Esophagus squamous epithelium (tissue), 5 donors: Measurements from ENCODE around the gene ADCK1. TPM values are rescaled to one million over a fixed set of nuclear protein-coding genes. Genes with fewer than 3 reads are reported as not detected.

ENCODE experiments used
- DNase-seq: peaks from one replicate; lab custom pipeline; 2025; lab: John Stamatoyannopoulos, UW
- H3K27ac ChIP-seq, 4 donors: fragments of 200-600 bp; sonication (generic); one replicate each; pipeline ENCODE4 v1.5.1; 2016 to 2019; ENCODE audit warnings: mild to moderate bottlenecking in 1 of 4
- H3K27me3 ChIP-seq, 4 donors: fragments of 200-600 bp; sonication (generic); 1 replicate in 3 of 4; 2 replicates in 1 of 4; pipeline versions ENCODE4 v1.5.1 to v1.6.0; 2017 to 2021; ENCODE audit warnings: antibody characterized with exemption in 1 of 4
- H3K36me3 ChIP-seq, 3 donors: fragments of 200-600 bp; sonication (generic); one replicate each; pipeline ENCODE4 v1.5.1; 2016 to 2019
- H3K4me1 ChIP-seq, 3 donors: fragments of 200-600 bp; sonication (generic); one replicate each; pipeline ENCODE4 v1.5.1; 2017 to 2019
- H3K4me3 ChIP-seq, 4 donors: fragments of 200-600 bp; sonication (generic); 1 replicate in 3 of 4; 2 replicates in 1 of 4; pipeline ENCODE4 v1.5.1; 2016 to 2019; ENCODE audit warnings: mild to moderate bottlenecking in 2 of 4, moderate library complexity in 1 of 4
- H3K9me3 ChIP-seq, 3 donors: fragments of 200-600 bp; sonication (generic); one replicate each; pipeline ENCODE4 v1.5.1; 2016 to 2019
- POLR2A ChIP-seq, 4 donors: fragments of 450-650 bp; IDR thresholded peaks; one replicate each; pipeline ENCODE4 v1.6.1; 2017; ENCODE audit warnings: antibody characterized with exemption in 4 of 4, mild to moderate bottlenecking in 4 of 4, moderate library complexity in 3 of 4
- WGBS, 2 donors: methylation state at CpG; one replicate each; pipeline ENCODE4 v1.1.5; 2018; 5-methylcytosine and 5-hydroxymethylcytosine counted together
- intact Hi-C: fragments of 100-400 bp; cut with DNase I; formaldehyde crosslinking; loops from one replicate; pipeline ENCODE4 v1.15.0; 2022
- total RNA-seq, 4 donors: library from RNA; depleted of rRNA; stranded (reverse); fragments of >200 nt; gene quantifications; one replicate each; pipeline ENCODE4 v1.1.0, GENCODE V29; 2016
- TF ChIP-seq, protein P1 (sequence below), 6 experiments: fragments of 450-650 bp in 4 of 6; fragments of 200-600 bp in 2 of 6; sonication (generic) in 2 of 6; IDR thresholded peaks; one replicate each; pipeline ENCODE4 v1.5.1; 2016 to 2019; ENCODE audit warnings: antibody characterized with exemption in 6 of 6, mild to moderate bottlenecking in 4 of 6, moderate library complexity in 4 of 6
- donor health status: DM: yes; HTN: yes; CAD: no.

ADCK1 gene
- total RNA-seq, 4 donors from 2014 or later: 3.6 to 5.4 (median 4.4) TPM

DNA sequence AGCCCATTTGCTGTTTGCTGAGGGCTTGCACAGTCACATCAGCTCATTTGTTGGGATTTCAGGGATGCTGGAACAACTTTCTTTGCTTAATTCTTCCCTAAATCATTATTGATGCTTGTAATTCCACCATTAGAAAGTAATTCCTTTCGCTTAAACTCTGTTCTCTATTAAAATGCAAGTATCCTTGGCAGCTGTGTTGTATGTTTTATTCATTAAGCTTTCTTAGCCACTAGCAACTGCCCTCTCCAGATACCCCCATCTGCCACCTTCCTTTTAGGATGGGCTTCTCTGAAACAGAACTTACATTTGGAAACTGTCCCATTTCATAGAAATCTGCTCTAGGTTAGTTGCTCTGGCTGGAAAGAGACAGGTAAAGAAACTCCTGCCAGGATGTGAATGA, 43.7 kb downstream of the ADCK1 start:
- Histone ChIP-seq H3K4me1 (no peaks in the 10 kb centered on the region), H3K9me3 (no peaks in the 10 kb centered on the region), H3K27ac (no peak overlapping the region), H3K27me3 (no peaks in the 10 kb centered on the region), H3K36me3 (no peaks in the 10 kb centered on the region), H3K4me3 (no peak overlapping the region)
- DNase-seq: no peak
- 88 to 93% methylated on average over 1 of the region's 1 CpG for WGBS, 2 donors
- TF ChIP-seq, protein P1, sequence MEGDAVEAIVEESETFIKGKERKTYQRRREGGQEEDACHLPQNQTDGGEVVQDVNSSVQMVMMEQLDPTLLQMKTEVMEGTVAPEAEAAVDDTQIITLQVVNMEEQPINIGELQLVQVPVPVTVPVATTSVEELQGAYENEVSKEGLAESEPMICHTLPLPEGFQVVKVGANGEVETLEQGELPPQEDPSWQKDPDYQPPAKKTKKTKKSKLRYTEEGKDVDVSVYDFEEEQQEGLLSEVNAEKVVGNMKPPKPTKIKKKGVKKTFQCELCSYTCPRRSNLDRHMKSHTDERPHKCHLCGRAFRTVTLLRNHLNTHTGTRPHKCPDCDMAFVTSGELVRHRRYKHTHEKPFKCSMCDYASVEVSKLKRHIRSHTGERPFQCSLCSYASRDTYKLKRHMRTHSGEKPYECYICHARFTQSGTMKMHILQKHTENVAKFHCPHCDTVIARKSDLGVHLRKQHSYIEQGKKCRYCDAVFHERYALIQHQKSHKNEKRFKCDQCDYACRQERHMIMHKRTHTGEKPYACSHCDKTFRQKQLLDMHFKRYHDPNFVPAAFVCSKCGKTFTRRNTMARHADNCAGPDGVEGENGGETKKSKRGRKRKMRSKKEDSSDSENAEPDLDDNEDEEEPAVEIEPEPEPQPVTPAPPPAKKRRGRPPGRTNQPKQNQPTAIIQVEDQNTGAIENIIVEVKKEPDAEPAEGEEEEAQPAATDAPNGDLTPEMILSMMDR (IDR thresholded peaks at IDR 0.05): no peak
- TF ChIP-seq POLR2A (IDR thresholded peaks at IDR 0.05): no peak
- intact Hi-C loops: no loop called here

DNA sequence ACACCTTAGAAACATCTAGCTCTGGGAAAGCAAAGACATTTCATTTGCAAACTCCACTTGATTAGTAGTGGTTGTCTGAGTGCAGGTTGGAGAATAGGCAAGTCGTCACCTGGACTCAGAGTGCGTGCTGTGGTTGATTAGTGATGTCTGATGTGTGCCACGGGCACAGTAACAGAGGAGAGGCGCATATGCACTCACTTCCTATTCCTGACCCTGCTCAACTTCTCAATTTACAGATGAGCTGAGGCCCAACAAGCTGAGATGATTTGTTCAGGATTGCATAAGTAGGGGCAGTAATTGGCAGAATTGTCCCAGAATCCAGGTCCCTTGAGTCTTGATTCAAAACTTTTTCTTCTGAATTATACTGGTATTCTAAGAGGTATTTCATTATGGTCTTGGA, 44.9 kb downstream of the ADCK1 start:
- WGBS, 2 donors: 52 to 67% methylated on average over 4 of the region's 4 CpGs
- intact Hi-C loops: no loop called here

DNA sequence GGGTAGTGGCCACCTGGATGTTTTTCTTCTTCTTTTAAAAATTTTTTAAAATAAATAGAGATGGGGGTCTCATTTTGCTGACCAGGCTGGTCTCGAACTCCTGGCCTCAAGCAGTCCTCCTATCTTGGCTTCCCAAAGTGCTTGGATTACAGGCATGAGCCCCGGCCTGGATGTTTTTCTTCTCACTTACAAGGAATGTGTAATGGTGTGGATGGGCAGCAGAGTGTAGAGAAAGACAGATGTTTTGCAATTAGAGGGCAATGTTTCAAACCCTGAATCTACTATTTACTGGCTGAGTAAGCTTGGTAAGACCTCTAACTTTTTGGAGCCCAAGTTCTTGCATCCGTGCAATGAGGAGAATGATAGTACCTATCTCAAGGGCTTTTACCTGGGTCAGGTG, 48.1 kb downstream of the ADCK1 start:
- Histone ChIP-seq H3K27ac (no peak overlapping the region), H3K9me3 (no peaks in the 10 kb centered on the region), H3K36me3 (no peaks in the 10 kb centered on the region), H3K4me3 (no peak overlapping the region), H3K4me1 (no peaks in the 10 kb centered on the region), H3K27me3 (no peaks in the 10 kb centered on the region)
- TF ChIP-seq, protein P1 (IDR thresholded peaks at IDR 0.05): no peak
- TF ChIP-seq POLR2A (IDR thresholded peaks at IDR 0.05): no peak
- intact Hi-C loops: no loop called here
- no peak for DNase-seq
- WGBS, 2 donors: 83 to 92% methylated on average over 3 of the region's 3 CpGs

More for the DNA sequence above, 44.9 kb downstream of the ADCK1 start:
- no peak overlapping the region for H3K4me3 ChIP-seq
- no peaks in the 10 kb centered on the region for H3K9me3 ChIP-seq
- no peaks in the 10 kb centered on the region for H3K4me1 ChIP-seq
- no peaks in the 10 kb centered on the region for H3K27me3 ChIP-seq
- H3K36me3 ChIP-seq: no peaks in the 10 kb centered on the region
- TF ChIP-seq POLR2A (IDR thresholded peaks at IDR 0.05): no peak
- TF ChIP-seq, protein P1 (IDR thresholded peaks at IDR 0.05): no peak
- no peak overlapping the region for H3K27ac ChIP-seq
- no peak for DNase-seq

DNA sequence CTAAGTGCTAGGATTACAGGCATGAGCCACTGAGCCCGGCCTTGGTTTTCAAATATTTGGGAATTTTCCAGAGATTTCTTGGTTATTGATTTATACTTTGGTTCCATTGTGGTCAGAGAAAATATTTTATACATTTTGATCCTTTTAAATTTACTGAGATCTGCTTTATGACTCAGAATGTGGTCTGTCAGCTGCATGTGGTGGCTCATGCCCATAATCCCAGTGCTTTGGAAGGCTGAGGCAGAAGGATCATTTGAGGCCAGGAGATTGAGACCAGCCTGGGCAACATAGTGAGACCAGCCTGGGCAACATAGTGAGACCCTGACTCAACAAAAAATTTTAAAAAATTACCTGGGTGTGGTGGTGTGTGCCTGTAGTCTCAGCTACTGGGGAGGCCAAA, 49.8 kb downstream of the ADCK1 start:
- no peak overlapping the region for H3K27ac ChIP-seq
- H3K4me3 ChIP-seq: no peak overlapping the region
- no peaks in the 10 kb centered on the region for H3K9me3 ChIP-seq
- H3K4me1 ChIP-seq: no peaks in the 10 kb centered on the region
- TF ChIP-seq POLR2A (IDR thresholded peaks at IDR 0.05): no peak
- TF ChIP-seq, protein P1 (IDR thresholded peaks at IDR 0.05): no peak
- intact Hi-C loops: no loop called here
- no peak for DNase-seq
- no peaks in the 10 kb centered on the region for H3K36me3 ChIP-seq
- WGBS, 2 donors: 63 to 80% methylated on average over 1 of the region's 1 CpG
- H3K27me3 ChIP-seq: no peaks in the 10 kb centered on the region

DNA sequence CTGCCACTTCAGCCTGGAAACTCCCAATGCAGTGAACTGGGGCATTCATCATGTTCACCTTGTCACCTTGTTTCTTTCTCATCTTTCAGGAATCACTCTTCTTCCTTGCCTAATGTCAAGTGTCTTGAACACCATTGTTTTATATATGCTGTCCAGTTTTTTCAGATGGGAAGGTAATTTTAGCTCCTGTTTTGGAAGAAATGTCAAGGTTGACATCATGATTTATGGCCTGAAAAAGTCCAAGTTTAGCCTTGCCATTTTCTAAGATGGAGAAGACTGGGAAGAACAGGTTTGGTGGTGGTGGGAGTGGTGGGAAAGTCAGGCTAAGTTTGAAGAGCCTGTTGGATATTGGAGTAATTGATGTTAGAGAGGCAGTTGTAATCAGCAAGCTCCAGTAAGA, 54.0 kb downstream of the ADCK1 start:
- no peaks in the 10 kb centered on the region for H3K9me3 ChIP-seq
- peaks cover 0 to 2% (median 0%) of the 10 kb centered on the region in 3 donors for H3K36me3 ChIP-seq
- no peak overlapping the region for H3K4me3 ChIP-seq
- no peak overlapping the region for H3K27ac ChIP-seq
- TF ChIP-seq, protein P1 (IDR thresholded peaks at IDR 0.05): no peak
- no peak for TF ChIP-seq POLR2A (IDR thresholded peaks at IDR 0.05)
- intact Hi-C loops: no loop called here
- no peaks in the 10 kb centered on the region for H3K4me1 ChIP-seq
- no peak for DNase-seq
- no peaks in the 10 kb centered on the region for H3K27me3 ChIP-seq
